Measurements from ENCODE around the gene RXFP4.
"Not testable (repeated sequence)": the region's sequence is repeated elsewhere in the genome, so short reads cannot be mapped to it uniquely, and the experiment has no call there.

Gene RXFP4

GRCh38 chr1:155940993-155941844, at the start of gene RXFP4:
Gene RXFP4 (plus strand): TSS chr1:155941638. CDS start chr1:155941710, 72 bp downstream.
- DNase-seq (ENCODE audit: low read depth), result no peak
- no peak for TF ChIP-seq CTCF (conservative IDR thresholded peaks at IDR 0.05; ENCODE audit: control insufficient read depth, insufficient read depth, low read depth, low read length)
- H3K4me3 ChIP-seq (ENCODE audit: control insufficient read depth, low read depth, low read length), result no peak within 1 kb of the TSS

GRCh38 chr1:155892796-155893195, 48.6 kb upstream of the RXFP4 start:
- DNase-seq (ENCODE audit: low read depth), result peak; percentile 79
- H3K4me3 ChIP-seq (ENCODE audit: control insufficient read depth, low read depth, low read length), result no peak overlapping the region
- TF ChIP-seq CTCF (conservative IDR thresholded peaks at IDR 0.05; ENCODE audit: control insufficient read depth, insufficient read depth, low read depth, low read length), result no peak

GRCh38 chr1:155893389-155894142, 47.9 kb upstream of the RXFP4 start:
- no peak for TF ChIP-seq CTCF (conservative IDR thresholded peaks at IDR 0.05; ENCODE audit: control insufficient read depth, insufficient read depth, low read depth, low read length)
- H3K4me3 ChIP-seq (ENCODE audit: control insufficient read depth, low read depth, low read length), result no peak overlapping the region
- DNase-seq (ENCODE audit: low read depth), result peak; percentile 90

GRCh38 chr1:155895617-155896016, 45.8 kb upstream of the RXFP4 start:
- H3K4me3 ChIP-seq (ENCODE audit: control insufficient read depth, low read depth, low read length); DNase-seq (ENCODE audit: low read depth): not testable (repeated sequence)

GRCh38 chr1:155896476-155896875, 45.0 kb upstream of the RXFP4 start:
- H3K4me3 ChIP-seq (ENCODE audit: control insufficient read depth, low read depth, low read length); DNase-seq (ENCODE audit: low read depth): not testable (repeated sequence)

- no peak overlapping the region for H3K4me3 ChIP-seq (ENCODE audit: control insufficient read depth, low read depth, low read length)
- TF ChIP-seq CTCF (conservative IDR thresholded peaks at IDR 0.05; ENCODE audit: control insufficient read depth, insufficient read depth, low read depth, low read length), result no peak
- no peak for DNase-seq (ENCODE audit: low read depth)
These were observed 43.7 kb upstream of the RXFP4 start for GRCh38 chr1:155897746-155898145.

- no peak for TF ChIP-seq CTCF (conservative IDR thresholded peaks at IDR 0.05; ENCODE audit: control insufficient read depth, insufficient read depth, low read depth, low read length)
- no peak for DNase-seq (ENCODE audit: low read depth)
- no peak overlapping the region for H3K4me3 ChIP-seq (ENCODE audit: control insufficient read depth, low read depth, low read length)
These were observed 42.5 kb upstream of the RXFP4 start for GRCh38 chr1:155898888-155899287.
